ENCODE results near the gene PRAMEF27.
"Not testable (repeated sequence)": the region's sequence is repeated elsewhere in the genome, so short reads cannot be mapped to it uniquely, and the experiment has no call there.

Gene PRAMEF27

DNA sequence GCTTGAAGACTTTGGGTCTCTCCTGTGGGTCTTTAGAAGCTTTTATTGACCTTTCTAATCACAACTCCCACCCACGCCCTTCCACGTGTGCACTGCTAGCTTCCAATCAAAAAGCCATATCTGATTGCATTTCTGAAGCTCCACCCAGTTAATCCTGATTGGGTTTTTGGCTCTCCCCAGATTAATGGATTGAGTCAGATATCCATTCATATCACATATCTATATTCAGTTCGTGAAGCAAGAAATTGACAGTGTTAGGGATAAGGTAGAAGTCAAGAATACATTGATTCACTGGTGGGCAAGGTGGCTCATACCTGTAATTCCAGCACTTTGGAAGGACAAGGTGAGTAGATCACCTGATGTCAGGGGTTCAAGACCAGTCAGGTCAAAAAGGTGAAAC is at the start of gene PRAMEF27:
Gene PRAMEF27 (minus strand): TSS at position 101 of the 400 bp plus-strand sequence. CDS start 2,916 bp downstream, outside the sequence.
- DNase-seq (ENCODE audit: low read depth in 2 of 2), result not testable (repeated sequence)

DNA sequence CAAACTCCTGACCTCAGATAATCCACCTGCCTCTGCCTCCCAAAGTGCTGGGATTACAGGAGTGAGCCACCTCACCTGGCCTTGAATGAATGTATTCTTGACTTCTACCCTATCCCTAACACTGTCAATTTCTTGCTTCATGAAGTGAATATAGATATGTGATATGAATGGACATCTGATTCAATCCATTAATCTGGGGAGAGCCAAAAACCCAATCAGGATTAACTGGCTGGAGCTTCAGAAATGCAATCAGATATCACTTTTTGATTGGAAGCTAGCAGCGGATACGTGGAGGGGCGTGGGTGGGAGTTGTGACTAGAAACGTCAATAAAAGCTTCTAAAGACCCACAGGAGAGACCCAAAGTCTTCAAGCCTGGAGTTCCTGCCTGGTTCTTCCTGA is 14.1 kb upstream of the PRAMEF27 start, which contains the start of gene PRAMEF25:
Gene PRAMEF25 (plus strand): TSS at position 301 of the 400 bp plus-strand sequence. CDS start 2,920 bp downstream, outside the sequence.
- not testable (repeated sequence) for DNase-seq (ENCODE audit: low read depth in 2 of 2)

DNA sequence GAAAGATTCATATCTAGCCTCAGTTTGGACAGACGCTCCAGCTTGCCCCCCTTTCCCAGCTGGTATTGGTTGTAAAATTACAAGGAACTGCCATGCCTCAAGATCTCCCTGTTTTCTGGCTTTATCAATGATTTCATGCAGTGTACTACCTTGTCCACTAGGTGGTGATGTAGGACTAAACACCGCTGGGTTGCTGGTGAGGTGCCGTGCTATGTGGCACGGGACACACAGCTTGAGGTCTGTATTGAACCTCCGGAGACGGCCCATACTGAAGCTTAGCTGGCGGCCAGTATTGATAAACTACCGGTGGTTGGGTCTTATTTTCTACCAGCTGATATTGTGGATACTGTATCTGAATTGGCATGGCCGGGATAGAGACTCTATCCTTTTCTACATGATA is 36.5 kb downstream of the PRAMEF27 start:
- DNase-seq (ENCODE audit: low read depth in 2 of 2), result not testable (repeated sequence)

DNA sequence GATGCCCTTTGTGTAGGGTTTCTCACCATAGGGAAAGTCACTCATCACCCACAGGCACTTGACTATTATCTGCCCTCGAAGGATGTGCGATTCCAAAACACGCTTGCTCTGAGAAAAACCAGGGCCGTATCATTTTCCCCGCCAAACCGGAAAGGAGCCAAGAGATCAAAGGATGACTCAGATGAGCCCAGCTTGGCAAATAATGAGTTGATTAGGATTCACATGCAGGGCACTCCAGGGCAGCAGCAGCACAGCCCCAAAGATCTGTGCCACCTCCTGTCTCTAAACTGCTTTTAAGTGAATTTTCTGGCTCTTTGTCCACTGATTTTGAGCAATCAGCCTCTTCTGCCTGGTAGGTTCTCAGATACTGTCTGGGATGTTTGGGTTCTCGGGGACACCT is 44.4 kb downstream of the PRAMEF27 start:
- DNase-seq (ENCODE audit: low read depth in 2 of 2), result not testable (repeated sequence)

DNA sequence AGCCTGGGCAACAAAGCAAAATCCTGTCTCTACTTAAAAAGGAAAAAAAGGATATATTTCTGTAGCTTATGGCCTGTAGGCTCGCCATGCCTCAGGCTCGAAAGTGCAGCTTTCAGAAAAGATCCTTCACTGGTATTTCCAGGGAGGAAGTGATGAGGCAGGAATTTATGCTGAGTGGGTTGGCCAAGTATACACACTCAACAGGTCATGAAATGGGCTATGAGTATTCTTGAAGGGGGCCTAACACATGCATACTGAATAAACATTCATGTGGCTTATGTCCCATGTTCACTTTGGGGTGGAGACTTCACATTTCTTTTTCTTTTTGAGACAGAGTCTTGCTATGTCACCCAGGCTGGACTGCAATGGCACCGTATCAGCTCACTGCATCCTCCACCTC is 47.0 kb downstream of the PRAMEF27 start:
- DNase-seq (ENCODE audit: low read depth in 2 of 2), result not testable (repeated sequence)

DNA sequence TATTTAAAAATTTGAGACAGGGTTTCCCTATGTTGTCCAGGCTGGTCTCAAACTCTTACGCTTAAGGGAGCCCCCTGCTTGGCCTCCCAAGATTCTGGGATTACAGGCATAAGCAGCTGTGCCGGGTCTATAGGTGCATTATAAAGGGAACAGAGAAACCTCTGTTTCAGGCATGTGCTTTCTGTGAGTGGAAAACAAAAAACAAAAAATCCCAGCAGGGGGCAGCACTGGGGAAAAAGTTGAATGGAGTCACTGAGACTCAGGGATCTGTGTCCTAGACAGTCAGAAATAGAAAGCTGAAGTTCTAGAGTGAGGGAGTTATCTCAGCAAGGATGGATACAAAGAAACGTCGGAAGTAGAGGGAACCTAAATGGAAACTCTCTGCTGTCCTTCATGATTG is 50.6 kb downstream of the PRAMEF27 start:
- DNase-seq (ENCODE audit: low read depth in 2 of 2), result not testable (repeated sequence)
